Panc1 (cell line): Measurements from ENCODE around the gene PCDHGB2. TPM values are rescaled to one million over a fixed set of nuclear protein-coding genes. Genes with fewer than 3 reads are reported as not detected.
"Not testable (repeated sequence)": the region's sequence is repeated elsewhere in the genome, so short reads cannot be mapped to it uniquely, and the experiment has no call there.

ENCODE experiments used
- ATAC-seq: fragments of 200-7000 bp; cut with Tn5 transposase; 2 replicates; pipeline ENCODE4 v1.9.1; 2020; ENCODE audit warnings: mild to moderate bottlenecking, moderate library complexity
- BruUV-seq: library from RNA; stranded (reverse); fragments of 400-500 nt; replicated peaks from 2 replicates; lab custom pipeline; 2021; lab: Mats Ljungman, UMichigan
- CTCF ChIA-PET: fragments of 300-600 bp; sonication (Branson Sonifier 250); formaldehyde crosslinking; loops from one replicate; lab custom pipeline; 2022; ENCODE audit warnings: antibody characterized with exemption; lab: Charles Lee
- POLR2A ChIA-PET: fragments of 300-600 bp; sonication (Branson Sonifier 250); formaldehyde crosslinking; loops from one replicate; lab custom pipeline; 2022; ENCODE audit warnings: antibody characterized with exemption; lab: Charles Lee
- DNase-seq: peaks from one replicate; pipeline ENCODE4 v3.0.0-alpha.2; 2010; ENCODE audit warnings: low read depth, low spot score
- H3K27ac ChIP-seq: 2 replicates; pipeline ENCODE4 v1.5.1; 2011; ENCODE audit warnings: mild to moderate bottlenecking, low read length, inconsistent platforms
- H3K27me3 ChIP-seq: fragments of 200-500 bp; sonication (Bioruptor generic); 2 replicates; pipeline ENCODE4 v1.6.0; 2014; ENCODE audit warnings: low read length, inconsistent platforms; ENCODE audit not compliant: control insufficient read depth, insufficient read depth
- H3K36me3 ChIP-seq: fragments of 200-500 bp; sonication (Bioruptor generic); 2 replicates; pipeline ENCODE4 v1.5.1; 2014; ENCODE audit warnings: inconsistent platforms, mild to moderate bottlenecking, low read length, moderate library complexity; ENCODE audit not compliant: control insufficient read depth, insufficient read depth
- H3K4me1 ChIP-seq: 2 replicates; pipeline ENCODE4 v1.5.1; 2011; ENCODE audit warnings: inconsistent platforms, mild to moderate bottlenecking, low read length, moderate library complexity; ENCODE audit not compliant: control insufficient read depth, insufficient read depth
- H3K4me3 ChIP-seq, 2 experiments: 2 replicates each; pipeline ENCODE4 v1.5.1; 2011 to 2012; ENCODE audit warnings: low read depth in 2 of 2, low read length in 2 of 2, mild to moderate bottlenecking in 2 of 2, inconsistent platforms in 1 of 2, moderate library complexity in 1 of 2
- H3K9me3 ChIP-seq: fragments of 200-500 bp; sonication (Bioruptor generic); 2 replicates; pipeline ENCODE4 v1.5.1; 2014; ENCODE audit warnings: low read depth, mild to moderate bottlenecking, inconsistent platforms, low read length, moderate library complexity; ENCODE audit not compliant: control insufficient read depth, insufficient read depth
- CTCF ChIP-seq: fragments of 450-650 bp; IDR thresholded peaks from 2 replicates; pipeline ENCODE4 v1.5.1; 2017; ENCODE audit warnings: mild to moderate bottlenecking
- POLR2AphosphoS5 ChIP-seq: IDR thresholded peaks from 2 replicates; pipeline ENCODE4 v1.6.1; 2012; ENCODE audit warnings: mild to moderate bottlenecking, low read depth, low read length, moderate library complexity
- SIN3A ChIP-seq: IDR thresholded peaks from 2 replicates; pipeline ENCODE4 v1.6.1; 2012; ENCODE audit warnings: low read depth, mild to moderate bottlenecking, low read length, moderate library complexity, borderline replicate concordance; ENCODE audit not compliant: insufficient read depth
- TCF7L2 ChIP-seq: IDR thresholded peaks from 2 replicates; pipeline ENCODE4 v1.6.1; 2011; ENCODE audit warnings: mild to moderate bottlenecking, low read depth, low read length, inconsistent platforms
- in situ Hi-C: cut with HindIII; loops from 2 replicates; pipeline ENCODE4 v1.10.0; 2016; ENCODE audit warnings: low sequenced_read_pairs, low pct_unique_long_range_greater_than_20kb
- intact Hi-C: fragments of 100-400 bp; cut with micrococcal nuclease; formaldehyde crosslinking; loops from one replicate; pipeline ENCODE4 v1.10.0; 2022; ENCODE audit not compliant: unreplicated experiment
- total RNA-seq: library from RNA; stranded (reverse); gene quantifications from one replicate; pipeline ENCODE4 v1.2.1, GENCODE V29; 2021; ENCODE audit not compliant: unreplicated experiment
- TF ChIP-seq, protein P1 (sequence below), 2 experiments: IDR thresholded peaks; 2 replicates each; pipeline ENCODE4 v1.6.1; 2011 to 2012; ENCODE audit warnings: low read depth in 2 of 2, control low read depth in 1 of 2, low read length in 1 of 2, mild to moderate bottlenecking in 1 of 2, moderate library complexity in 1 of 2; ENCODE audit not compliant: insufficient read depth in 1 of 2

Gene PCDHGB2
- total RNA-seq, 1 experiment from 2014 or later: 5.3 TPM

DNA sequence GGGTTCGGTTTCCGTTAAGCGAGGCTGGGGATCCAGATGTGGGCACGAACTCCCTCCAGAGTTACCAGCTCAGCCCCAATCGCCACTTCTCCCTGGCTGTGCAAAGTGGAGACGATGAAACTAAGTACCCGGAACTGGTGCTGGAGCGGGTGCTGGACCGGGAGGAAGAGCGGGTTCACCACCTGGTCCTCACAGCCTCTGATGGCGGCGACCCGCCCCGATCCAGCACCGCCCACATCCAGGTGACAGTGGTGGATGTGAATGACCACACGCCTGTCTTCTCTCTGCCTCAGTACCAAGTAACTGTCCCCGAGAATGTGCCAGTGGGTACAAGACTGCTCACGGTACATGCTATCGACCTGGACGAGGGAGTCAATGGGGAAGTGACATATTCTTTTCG is 23.6 kb downstream of the PCDHGB2 start:
- no peak for DNase-seq
- no peak for ATAC-seq
- no peak for TF ChIP-seq SIN3A
- no peak for TF ChIP-seq POLR2AphosphoS5
- TF ChIP-seq CTCF: no peak
- no peak for TF ChIP-seq TCF7L2
- TF ChIP-seq, protein P1, sequence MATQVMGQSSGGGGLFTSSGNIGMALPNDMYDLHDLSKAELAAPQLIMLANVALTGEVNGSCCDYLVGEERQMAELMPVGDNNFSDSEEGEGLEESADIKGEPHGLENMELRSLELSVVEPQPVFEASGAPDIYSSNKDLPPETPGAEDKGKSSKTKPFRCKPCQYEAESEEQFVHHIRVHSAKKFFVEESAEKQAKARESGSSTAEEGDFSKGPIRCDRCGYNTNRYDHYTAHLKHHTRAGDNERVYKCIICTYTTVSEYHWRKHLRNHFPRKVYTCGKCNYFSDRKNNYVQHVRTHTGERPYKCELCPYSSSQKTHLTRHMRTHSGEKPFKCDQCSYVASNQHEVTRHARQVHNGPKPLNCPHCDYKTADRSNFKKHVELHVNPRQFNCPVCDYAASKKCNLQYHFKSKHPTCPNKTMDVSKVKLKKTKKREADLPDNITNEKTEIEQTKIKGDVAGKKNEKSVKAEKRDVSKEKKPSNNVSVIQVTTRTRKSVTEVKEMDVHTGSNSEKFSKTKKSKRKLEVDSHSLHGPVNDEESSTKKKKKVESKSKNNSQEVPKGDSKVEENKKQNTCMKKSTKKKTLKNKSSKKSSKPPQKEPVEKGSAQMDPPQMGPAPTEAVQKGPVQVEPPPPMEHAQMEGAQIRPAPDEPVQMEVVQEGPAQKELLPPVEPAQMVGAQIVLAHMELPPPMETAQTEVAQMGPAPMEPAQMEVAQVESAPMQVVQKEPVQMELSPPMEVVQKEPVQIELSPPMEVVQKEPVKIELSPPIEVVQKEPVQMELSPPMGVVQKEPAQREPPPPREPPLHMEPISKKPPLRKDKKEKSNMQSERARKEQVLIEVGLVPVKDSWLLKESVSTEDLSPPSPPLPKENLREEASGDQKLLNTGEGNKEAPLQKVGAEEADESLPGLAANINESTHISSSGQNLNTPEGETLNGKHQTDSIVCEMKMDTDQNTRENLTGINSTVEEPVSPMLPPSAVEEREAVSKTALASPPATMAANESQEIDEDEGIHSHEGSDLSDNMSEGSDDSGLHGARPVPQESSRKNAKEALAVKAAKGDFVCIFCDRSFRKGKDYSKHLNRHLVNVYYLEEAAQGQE (IDR thresholded peaks at IDR 0.05; ENCODE audit: insufficient read depth in 1 of 2, low read depth in 2 of 2, low read length in 1 of 2): no peak
- Histone ChIP-seq H3K4me3 (no peak overlapping the region; a peak in 1 of 4 replicates), H3K4me1 (no peaks in the 10 kb centered on the region), H3K27me3 (0 out of 2 replicates have a peak, but pooled peaks cover 2% of the 10 kb centered on the region), H3K36me3 (no peaks in the 10 kb centered on the region), H3K27ac (no peak overlapping the region), H3K9me3 (no peaks in the 10 kb centered on the region)
- ChIA-PET CTCF (no interaction called here), POLR2A (no interaction called here)
- intact Hi-C loops: no loop called here
- in situ Hi-C loops: no loop called here
- BruUV-seq: no TSS peak

DNA sequence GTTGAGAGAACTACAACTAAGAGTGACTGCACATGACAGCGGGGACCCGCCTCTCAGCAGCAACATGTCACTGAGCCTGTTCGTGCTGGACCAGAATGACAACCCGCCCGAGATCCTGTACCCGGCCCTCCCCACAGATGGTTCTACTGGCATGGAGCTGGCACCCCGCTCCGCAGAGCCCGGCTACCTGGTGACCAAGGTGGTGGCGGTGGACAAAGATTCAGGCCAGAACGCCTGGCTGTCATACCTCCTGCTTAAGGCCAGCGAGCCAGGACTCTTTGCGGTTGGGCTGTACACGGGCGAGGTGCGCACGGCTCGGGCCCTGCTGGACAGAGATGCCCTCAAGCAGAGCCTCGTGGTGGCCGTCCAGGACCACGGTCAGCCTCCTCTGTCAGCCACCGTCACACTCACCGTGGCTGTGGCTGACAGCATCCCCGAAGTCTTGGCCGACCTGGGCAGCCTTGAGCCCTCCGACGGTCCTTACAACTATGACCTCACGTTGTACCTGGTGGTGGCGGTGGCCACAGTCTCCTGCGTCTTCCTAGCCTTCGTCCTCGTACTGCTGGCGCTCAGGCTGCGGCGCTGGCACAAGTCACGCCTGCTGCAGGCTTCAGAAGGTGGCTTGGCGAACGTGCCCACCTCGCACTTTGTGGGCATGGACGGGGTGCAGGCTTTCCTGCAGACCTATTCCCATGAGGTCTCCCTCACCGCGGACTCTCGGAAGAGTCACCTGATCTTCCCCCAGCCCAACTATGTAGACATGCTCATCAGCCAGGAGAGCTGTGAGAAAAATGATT is 24.9 kb downstream of the PCDHGB2 start:
- intact Hi-C loops (no loop called here), in situ Hi-C loops (no loop called here)
- Histone ChIP-seq H3K27me3 (no peaks in the 10 kb centered on the region), H3K4me1 (no peaks in the 10 kb centered on the region), H3K4me3 (no peak overlapping the region), H3K36me3 (no peaks in the 10 kb centered on the region), H3K27ac (no peak overlapping the region), H3K9me3 (no peaks in the 10 kb centered on the region)
- CTCF ChIA-PET: no interaction called here
- no TSS peak for BruUV-seq
- DNase-seq (no peak), ATAC-seq (no peak)
- no peak for TF ChIP-seq SIN3A
- TF ChIP-seq, protein P1 (IDR thresholded peaks at IDR 0.05; ENCODE audit: insufficient read depth in 1 of 2, low read depth in 2 of 2, low read length in 1 of 2): no peak
- TF ChIP-seq CTCF: no peak
- no peak for TF ChIP-seq POLR2AphosphoS5
- POLR2A ChIA-PET: no interaction called here

DNA sequence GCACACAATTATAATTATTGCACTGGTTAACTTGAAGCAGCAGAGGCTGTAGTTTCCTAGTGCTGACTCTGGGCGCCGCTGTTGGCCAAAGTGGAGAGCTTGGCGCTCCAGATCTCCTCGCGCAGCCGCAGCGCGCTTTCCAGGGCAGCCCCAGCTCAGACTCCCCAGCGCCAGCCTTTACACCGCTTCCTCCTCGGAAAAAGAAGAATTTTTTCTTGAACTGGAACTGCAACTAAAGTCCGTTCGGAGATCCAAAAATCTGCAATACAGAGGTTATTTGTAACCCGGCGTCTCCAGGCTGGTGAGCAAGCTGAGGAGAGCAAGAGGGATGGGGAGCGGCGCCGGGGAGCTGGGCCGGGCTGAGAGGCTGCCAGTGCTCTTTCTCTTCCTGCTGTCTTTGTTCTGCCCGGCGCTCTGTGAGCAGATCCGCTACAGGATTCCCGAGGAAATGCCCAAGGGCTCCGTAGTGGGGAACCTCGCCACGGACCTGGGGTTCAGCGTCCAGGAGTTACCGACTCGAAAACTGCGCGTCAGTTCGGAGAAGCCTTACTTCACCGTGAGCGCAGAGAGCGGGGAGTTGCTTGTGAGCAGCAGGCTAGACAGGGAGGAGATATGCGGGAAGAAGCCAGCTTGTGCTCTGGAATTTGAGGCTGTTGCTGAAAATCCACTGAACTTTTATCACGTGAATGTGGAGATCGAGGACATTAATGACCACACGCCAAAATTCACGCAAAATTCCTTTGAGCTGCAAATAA is 27.9 kb downstream of the PCDHGB2 start, which contains the start of gene PCDHGB4:
Gene PCDHGB4 (plus strand): TSS at position 142 of the 755 bp plus-strand sequence. CDS start 187 bp downstream, at position 329.
- H3K27me3 ChIP-seq, intact Hi-C loops, H3K4me3 ChIP-seq, CTCF ChIA-PET, H3K4me1 ChIP-seq, ATAC-seq, H3K27ac ChIP-seq, BruUV-seq, POLR2A ChIA-PET, H3K9me3 ChIP-seq, in situ Hi-C loops, H3K36me3 ChIP-seq, DNase-seq: not testable (repeated sequence)
